NCI-H460 (cell line): ENCODE results near the gene CRB1. TPM values are rescaled to one million over a fixed set of nuclear protein-coding genes. Genes with fewer than 3 reads are reported as not detected.
A peak's percentile ranks its signal among the peaks of the same experiment; 100 is the strongest.
"Not testable (repeated sequence)": the region's sequence is repeated elsewhere in the genome, so short reads cannot be mapped to it uniquely, and the experiment has no call there.

Experiments
- DNase-seq: peaks from one replicate; pipeline ENCODE4 v3.0.0-alpha.2; 2016; ENCODE audit warnings: low read depth; ENCODE audit errors: extremely low read depth
- total RNA-seq: library from RNA; depleted of rRNA; stranded (reverse); fragments of >200 nt; shearing (Covaris generic); gene quantifications from 2 replicates; pipeline ENCODE4 v1.2.3, GENCODE V29; 2014

The CRB1 gene
- total RNA-seq, 1 experiment from 2014 or later, result 0.27 TPM

- no peak for DNase-seq
These were observed 180.2 kb downstream of the CRB1 start for GRCh38 chr1:197448121-197448779.

DNA sequence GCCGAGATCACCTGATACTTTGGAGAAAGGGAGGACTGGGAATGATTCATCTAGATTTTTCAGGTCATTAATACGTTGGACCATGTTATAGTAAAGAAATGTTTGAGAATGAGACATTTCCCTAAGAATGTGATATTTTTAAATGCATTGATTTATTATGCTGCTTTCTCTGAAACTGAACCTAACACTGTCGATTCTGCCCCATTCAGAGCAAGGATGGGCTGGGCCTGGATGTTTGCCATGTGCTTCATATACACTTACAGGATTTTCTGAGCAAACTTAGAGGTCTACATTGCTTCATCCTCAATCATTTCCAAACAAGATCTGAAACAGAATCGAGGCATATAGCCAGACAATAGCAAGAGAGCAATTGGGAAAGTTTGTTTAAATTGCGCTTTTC lies 183.3 kb downstream of the CRB1 start:
- no peak for DNase-seq

DNA sequence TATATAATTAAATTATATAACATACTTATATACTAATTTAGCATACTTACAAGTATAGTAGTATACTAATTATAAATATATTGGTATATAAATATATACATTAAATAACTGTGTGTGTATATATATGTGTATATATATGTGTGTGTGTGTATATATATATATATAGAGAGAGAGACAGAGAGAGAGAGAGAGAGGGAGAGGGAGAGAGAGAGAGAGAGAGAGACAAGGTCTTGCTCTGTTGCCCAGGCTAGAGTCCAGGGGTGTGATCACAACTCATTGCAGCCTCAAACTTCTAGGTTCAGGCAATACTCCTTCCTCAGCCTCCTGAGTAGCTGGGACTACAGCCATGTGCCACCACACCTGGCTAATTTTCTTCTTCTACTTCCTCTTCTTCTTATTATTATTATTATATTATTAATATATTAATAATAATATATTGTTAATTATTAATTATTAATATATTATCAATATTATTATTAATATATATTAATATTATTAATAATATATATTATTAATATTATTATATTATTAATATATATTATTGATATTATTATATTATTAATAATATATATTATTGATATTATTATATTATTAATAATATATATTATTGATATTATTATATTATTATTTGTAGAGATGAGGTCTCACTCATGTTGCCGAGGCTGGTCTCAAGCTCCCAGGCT lies 185.5 kb downstream of the CRB1 start:
- no peak for DNase-seq

DNA sequence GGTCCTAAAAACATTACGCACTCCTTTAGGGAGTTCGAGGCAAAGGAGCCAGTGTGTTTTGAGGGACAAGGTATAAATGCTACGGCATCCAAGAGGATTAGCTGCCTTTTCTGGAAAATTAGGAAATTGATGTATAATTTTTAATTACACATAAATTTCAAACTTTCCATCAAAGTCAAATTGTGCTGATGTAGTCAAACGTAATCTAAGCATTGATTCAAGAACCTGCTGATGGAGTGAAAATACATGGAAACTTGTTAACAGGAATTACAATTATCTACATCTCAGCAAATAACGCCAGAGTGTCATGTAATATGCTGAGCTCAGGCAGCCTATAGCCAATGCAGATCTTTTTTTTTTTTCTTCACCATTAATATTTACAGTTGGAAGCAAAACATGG lies 194.5 kb downstream of the CRB1 start:
- DNase-seq, result no peak

GRCh38 chr1:197463142-197463541 lies 195.1 kb downstream of the CRB1 start:
- peak; percentile 31 for DNase-seq

DNA sequence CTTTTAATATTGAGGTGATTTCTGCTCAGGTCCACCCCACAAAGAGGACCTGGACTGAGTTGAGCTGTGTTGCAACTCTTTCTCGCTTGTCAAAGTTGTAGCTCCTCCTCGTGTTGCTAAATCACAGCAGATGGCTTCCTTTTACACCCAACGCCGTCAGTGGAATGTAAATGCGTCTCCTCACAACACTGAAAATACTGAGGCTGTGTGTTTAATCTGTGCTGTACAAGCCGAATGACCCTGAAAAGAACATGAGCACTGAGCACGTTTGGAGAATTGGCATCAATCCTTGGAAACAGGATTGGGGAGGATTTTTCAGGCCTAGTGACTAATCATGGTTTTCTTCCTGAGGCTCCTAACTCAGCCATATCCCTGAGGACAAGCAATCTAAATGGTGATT lies 196.0 kb downstream of the CRB1 start:
- DNase-seq, result peak; percentile 73

DNA sequence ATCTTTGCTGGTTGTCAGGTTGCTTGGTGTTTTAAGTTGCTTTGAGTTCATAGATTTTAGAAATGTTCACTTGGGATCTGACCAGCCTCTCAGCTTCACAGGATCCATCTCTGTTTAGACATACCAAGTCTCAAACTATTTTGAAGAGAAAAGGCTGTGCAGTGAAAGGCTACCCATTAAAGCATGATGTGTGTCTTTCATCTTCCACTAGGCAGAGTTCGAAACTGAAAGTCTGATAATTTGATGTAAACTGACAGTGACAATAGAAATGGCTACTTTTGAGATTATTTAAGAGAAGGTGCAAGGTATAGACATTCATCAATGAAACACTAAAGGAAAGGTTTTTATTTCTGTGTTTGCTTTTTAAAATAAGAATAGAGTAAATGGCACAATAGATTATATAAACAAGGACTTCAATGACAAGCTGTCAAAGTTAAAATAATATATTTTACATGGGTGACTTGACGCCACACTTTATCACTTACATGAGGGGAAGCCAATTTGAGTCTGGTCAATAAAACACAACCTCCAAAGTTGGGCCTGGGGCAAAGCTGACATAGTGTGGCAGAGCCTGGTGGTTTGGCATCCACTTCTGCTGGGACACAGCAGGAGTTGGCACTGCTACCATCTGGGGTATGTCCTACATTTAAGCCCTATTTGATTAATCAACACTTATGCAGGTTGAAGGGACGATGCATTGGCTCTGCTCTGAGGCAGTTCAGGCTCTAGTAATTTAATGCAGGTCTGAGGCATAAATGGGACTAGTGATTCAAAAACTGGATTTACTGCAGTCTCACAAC lies 197.7 kb downstream of the CRB1 start:
- DNase-seq, result no peak

DNA sequence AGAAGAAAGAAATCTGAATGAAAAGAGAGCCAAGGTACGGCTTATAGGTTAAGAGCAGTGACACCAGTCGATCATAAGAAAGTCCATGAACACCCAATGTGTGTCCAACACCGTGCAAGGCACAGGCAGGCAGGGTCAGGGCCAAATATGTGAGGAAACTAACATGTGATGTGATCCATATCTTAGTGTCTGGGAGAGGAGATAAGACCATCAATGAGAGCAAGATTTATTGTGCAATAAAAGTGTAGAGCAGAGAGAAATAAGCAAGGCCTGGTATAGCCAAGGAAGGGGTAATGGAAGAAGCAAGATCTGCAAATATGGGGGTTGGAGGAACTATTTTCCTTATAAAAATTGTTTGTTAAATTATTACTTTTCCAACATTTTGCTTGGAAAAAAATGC lies 198.8 kb downstream of the CRB1 start:
- DNase-seq, result no peak

DNA sequence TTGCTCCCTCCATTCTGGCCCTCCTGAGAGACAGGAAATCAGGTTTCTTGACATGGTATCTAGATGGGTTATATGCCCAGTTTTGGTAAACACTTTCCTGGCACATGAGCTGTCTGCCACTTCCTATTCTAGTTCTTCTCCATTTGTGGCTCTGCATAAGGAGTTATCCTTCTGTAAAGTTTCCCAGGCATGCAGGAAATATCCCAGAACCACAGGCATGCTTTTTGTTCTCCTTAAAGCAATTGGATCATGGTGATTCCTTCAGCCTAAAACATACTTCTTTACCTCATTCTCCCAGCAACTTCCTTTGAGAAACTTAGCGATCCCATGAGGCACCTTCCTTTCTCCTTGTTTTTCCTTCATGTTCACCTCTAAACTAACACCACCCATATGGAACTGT lies 199.8 kb downstream of the CRB1 start:
- DNase-seq, result no peak

DNA sequence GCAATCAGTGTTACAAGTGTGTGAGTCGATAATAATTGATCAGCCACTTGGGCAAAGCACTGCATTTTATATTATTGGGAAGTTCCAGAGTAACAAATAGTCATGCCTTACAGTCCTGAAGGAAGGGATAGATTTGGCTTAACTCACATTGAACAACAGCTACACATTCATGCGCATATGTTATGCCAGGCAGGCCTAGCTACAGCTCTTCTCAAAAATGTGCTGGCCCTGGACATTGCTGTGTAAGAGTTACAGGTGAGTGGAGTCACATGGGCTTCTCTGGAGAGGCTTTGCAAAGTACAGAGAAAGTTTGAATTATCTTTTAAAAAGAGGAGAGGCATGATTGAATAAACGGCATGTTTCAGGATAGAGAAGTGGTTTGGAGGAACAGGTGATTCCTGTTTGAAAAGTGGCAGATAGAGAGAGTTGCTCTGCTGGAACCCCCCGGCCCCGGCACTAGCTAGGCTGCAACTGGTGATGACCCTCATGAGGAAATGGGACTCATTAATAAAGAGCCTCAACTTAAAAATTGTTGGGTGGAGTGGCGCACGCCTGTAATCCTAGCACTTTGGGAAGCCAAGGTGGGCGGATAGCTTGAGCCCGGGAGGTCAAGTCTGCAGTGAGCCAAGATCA lies 200.6 kb downstream of the CRB1 start:
- no peak for DNase-seq

DNA sequence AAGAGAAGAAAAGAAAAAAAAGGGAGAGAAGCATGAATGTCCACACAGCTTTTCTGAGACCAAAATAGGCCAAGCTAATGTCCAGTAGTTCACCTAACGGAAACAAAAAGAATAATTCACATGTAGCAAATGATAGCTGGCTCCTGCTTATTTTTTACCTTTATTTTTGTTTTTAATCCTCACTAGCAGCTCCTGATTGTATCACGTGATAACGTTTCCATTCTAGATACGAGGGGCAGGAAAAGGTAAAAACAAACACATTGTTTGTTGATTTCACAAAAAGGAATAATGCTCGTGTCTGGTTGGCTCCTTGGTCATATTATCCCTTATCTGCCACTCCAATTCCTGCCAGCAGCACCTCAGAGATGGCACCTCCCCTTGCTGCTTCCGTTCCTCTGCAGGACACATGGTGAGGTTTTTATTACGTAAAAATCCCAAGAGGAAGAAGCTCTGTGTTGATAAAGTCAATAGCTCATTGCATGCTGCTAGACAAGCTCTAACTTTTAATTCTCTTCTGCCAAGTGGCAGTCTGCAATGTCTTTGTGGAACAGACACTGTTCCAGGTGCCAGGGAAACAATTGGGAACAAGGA lies 201.7 kb downstream of the CRB1 start:
- no peak for DNase-seq

DNA sequence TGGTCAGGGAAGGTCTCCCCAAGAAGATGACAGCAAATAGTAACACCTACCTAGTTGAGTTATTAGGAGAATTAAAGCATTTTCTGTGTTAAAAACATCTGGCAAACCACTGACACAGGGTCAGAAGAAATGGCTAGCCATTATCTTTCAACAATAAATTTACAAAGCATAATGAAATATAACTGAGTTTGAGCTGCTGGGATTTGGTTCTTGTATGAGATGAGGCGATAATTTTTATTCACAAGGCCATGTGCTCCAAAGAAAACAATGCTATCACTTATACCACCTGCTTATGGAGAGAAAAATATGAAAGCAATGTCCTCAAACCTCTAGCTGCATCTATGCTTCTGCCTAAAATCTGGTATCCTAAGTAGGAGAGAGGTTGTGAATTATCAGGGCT lies 202.3 kb downstream of the CRB1 start:
- DNase-seq, result no peak

DNA sequence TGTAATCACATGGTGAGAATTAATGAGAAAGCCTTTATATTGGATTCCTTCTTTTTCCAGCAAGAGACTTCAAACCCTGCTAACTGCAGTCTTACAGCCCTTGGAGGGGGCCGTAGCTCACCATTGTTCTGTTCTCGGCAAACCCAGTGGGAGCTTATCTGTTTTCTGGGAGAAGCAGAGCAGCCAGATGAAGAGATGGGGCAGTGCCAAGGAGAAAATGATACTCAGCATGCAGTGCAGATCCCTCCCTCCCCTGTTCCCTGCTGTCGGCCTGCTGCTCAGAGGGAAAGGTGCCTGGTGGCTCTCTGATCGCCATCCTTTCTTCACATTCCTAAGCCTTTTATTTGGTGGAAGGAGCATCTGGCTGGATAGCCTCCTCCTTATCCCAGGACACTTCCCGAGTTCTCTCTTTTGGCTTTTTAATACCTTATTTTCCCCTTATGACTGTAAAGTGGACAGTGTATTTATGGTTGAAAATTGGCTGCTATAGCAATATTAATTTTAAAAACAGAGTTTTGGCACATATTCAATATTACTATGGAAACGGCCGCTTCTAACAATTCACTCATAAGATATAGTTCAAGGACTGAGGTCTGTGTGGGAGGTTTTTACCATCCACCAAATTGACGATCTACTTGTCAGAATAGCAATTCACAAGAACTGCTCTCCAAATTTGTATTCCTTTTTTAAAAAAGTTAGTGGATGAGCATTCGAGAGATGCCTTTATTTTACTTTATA lies 203.4 kb downstream of the CRB1 start:
- DNase-seq, result no peak

GRCh38 chr1:197472141-197472540 lies 204.1 kb downstream of the CRB1 start:
- no peak for DNase-seq

- DNase-seq, result no peak
These were observed 212.4 kb downstream of the CRB1 start for GRCh38 chr1:197480446-197480845.

GRCh38 chr1:197481101-197481500 lies 213.0 kb downstream of the CRB1 start:
- DNase-seq, result no peak

DNA sequence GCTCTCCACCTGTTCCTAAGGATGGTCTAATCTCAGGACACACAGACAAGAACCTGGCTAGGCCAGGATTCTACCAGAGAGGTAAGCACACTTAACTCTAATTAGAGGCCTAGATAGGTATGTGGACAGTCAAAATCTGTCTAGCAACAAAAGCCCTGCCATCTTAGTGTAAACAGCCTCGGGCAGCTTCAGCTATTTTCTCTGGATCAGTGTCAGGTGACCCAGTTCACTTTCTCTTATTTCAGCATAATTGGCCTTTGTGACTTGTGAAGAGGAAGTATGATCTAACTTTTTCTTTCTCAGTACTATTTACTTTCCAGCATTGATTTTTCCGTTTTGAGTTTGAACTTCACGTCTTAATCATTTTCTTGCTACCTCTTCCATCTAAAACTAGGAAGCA lies 217.7 kb downstream of the CRB1 start:
- no peak for DNase-seq

DNA sequence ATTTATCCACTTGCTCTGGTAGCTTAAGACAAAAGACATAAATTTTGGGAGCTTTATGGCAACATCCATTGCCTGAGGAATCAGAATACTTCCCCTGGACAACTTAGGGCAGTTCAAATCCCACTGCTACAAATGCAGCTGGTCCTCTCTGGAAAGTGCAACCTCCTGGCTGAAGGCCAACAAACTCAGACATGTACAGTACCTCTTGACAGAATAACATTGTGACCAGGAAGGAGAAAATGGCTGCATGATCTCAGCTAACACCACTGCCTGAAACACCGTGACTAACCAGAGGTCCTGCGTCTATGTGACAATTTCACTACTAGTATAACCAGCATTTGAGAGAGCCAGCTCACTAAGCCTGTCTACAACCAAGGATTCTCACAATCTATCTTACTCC lies 218.9 kb downstream of the CRB1 start:
- DNase-seq, result no peak

DNA sequence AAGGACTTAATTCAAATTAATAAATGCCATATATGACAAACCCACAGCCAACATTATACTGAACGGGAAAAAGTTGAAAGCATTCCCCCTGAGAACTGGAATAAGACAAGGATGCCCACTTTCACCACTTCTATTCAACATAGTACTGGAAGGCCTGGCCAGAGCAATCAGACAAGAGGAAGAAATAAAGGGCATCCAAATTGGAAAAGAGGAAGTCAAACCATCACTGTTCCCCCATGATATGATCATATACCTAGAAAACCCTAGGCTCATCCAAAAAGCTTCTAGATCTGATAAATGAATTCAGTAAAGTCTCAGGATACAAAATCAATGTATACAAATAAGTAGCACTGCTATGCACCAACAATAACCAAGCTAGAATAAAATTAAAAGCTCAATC lies 223.5 kb downstream of the CRB1 start:
- not testable (repeated sequence) for DNase-seq

GRCh38 chr1:197496722-197497121 lies 228.7 kb downstream of the CRB1 start:
- no peak for DNase-seq
